ENCODE results near the gene S100A2.

DNA sequence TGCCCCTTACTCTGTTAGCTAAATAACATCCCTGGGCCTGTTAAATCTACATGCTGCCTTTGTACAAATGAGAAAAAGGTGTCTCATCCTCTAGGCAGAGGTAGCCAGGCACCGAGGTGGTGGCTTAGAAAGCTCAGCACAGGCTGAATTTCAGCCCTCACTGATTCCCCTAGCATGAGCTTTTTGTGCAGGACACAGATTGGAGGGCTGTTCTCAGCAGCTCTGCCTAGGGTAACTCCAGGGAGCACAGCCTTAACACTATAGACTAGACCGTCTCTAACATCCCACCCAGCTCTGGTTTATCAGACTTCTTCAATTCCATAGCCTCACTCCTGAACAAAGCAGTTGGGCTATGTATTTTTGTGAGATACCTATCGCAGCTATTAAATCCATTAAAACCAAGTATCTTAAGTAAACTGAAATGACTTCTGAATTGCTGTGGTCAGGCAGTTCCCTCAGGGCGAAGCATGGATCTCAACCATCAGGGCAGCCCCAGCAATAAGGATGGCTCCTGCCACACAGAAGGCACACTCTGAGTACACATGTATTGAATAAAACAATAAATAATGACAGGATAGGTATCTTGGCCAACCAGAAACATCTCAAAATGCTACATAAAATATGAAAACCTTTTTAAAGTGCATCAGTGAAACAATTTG is 44.7 kb downstream of the S100A2 start:
- TF ChIP-seq POLR2A (IDR thresholded peaks at IDR 0.05), result no peak
- TF ChIP-seq, protein P1, sequence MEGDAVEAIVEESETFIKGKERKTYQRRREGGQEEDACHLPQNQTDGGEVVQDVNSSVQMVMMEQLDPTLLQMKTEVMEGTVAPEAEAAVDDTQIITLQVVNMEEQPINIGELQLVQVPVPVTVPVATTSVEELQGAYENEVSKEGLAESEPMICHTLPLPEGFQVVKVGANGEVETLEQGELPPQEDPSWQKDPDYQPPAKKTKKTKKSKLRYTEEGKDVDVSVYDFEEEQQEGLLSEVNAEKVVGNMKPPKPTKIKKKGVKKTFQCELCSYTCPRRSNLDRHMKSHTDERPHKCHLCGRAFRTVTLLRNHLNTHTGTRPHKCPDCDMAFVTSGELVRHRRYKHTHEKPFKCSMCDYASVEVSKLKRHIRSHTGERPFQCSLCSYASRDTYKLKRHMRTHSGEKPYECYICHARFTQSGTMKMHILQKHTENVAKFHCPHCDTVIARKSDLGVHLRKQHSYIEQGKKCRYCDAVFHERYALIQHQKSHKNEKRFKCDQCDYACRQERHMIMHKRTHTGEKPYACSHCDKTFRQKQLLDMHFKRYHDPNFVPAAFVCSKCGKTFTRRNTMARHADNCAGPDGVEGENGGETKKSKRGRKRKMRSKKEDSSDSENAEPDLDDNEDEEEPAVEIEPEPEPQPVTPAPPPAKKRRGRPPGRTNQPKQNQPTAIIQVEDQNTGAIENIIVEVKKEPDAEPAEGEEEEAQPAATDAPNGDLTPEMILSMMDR (IDR thresholded peaks at IDR 0.05 in 4 of 5, conservative IDR thresholded peaks at IDR 0.05 in 1 of 5), result no peak
